H9 (cell line): Measurements from ENCODE around the gene CCAR1. TPM values are rescaled to one million over a fixed set of nuclear protein-coding genes. Genes with fewer than 3 reads are reported as not detected.

Experiments
- DNase-seq: peaks from one replicate; pipeline ENCODE4 v3.0.0-alpha.2; 2017
- H2AFZ ChIP-seq: one replicate; pipeline ENCODE4 v1.6.1; 2013; ENCODE audit warnings: mild to moderate bottlenecking, low read length, control low read depth, moderate library complexity
- H2AK5ac ChIP-seq: 2 replicates; pipeline ENCODE4 v1.6.1; 2013; ENCODE audit warnings: low read length, control low read depth, mixed read lengths; ENCODE audit not compliant: insufficient read length
- H2BK120ac ChIP-seq: one replicate; pipeline ENCODE4 v1.6.1; 2013; ENCODE audit warnings: low read depth, mild to moderate bottlenecking, low read length, control low read depth, inconsistent platforms; ENCODE audit not compliant: poor library complexity, severe bottlenecking
- H2BK12ac ChIP-seq: 2 replicates; pipeline ENCODE4 v1.6.1; 2013; ENCODE audit warnings: low read length, control low read depth, mixed read lengths, low read depth; ENCODE audit not compliant: insufficient read length
- H2BK15ac ChIP-seq: 2 replicates; pipeline ENCODE4 v1.6.1; 2013; ENCODE audit warnings: low read depth, low read length, control low read depth
- H2BK20ac ChIP-seq: one replicate; pipeline ENCODE4 v1.6.1; 2013; ENCODE audit warnings: low read depth, mild to moderate bottlenecking, low read length, control low read depth, inconsistent platforms; ENCODE audit not compliant: poor library complexity, severe bottlenecking
- H2BK5ac ChIP-seq: 2 replicates; pipeline ENCODE4 v1.6.1; 2013; ENCODE audit warnings: low read length, control low read depth, mixed read lengths; ENCODE audit not compliant: insufficient read length
- H3K14ac ChIP-seq: 2 replicates; pipeline ENCODE4 v1.6.1; 2013; ENCODE audit warnings: low read length, control low read depth; ENCODE audit not compliant: insufficient read depth
- H3K18ac ChIP-seq: 2 replicates; pipeline ENCODE4 v1.6.1; 2013; ENCODE audit warnings: low read depth, mild to moderate bottlenecking, mixed read lengths, low read length, control low read depth; ENCODE audit not compliant: insufficient read length
- H3K23ac ChIP-seq: 2 replicates; pipeline ENCODE4 v1.6.1; 2013; ENCODE audit warnings: low read length, control low read depth, mixed read lengths, low read depth; ENCODE audit not compliant: insufficient read length
- H3K23me2 ChIP-seq: 2 replicates; pipeline ENCODE4 v1.6.1; 2013; ENCODE audit warnings: low read depth, mild to moderate bottlenecking, mixed read lengths, low read length, control low read depth; ENCODE audit not compliant: insufficient read length, poor library complexity, severe bottlenecking
- H3K27ac ChIP-seq: 2 replicates; pipeline ENCODE4 v1.5.1; 2013; ENCODE audit warnings: low read length, control low read depth, mixed read lengths, low read depth; ENCODE audit not compliant: insufficient read length
- H3K27me3 ChIP-seq: 2 replicates; pipeline ENCODE4 v1.6.1; 2013; ENCODE audit warnings: low read length, control low read depth, inconsistent platforms; ENCODE audit not compliant: insufficient read depth
- H3K4ac ChIP-seq: 2 replicates; pipeline ENCODE4 v1.6.1; 2013; ENCODE audit warnings: low read depth, mild to moderate bottlenecking, control low read depth, inconsistent platforms, low read length, moderate library complexity
- H3K4me1 ChIP-seq: 2 replicates; pipeline ENCODE4 v1.6.1; 2013; ENCODE audit warnings: low read length, control low read depth, inconsistent platforms; ENCODE audit not compliant: insufficient read depth
- H3K4me2 ChIP-seq: 2 replicates; pipeline ENCODE4 v1.6.1; 2013; ENCODE audit warnings: low read length, control low read depth, mixed read lengths; ENCODE audit not compliant: insufficient read length, insufficient read depth
- H3K56ac ChIP-seq: 2 replicates; pipeline ENCODE4 v1.6.1; 2013; ENCODE audit warnings: low read depth, mild to moderate bottlenecking, mixed read lengths, low read length, control low read depth; ENCODE audit not compliant: insufficient read length
- H3K79me1 ChIP-seq: 2 replicates; pipeline ENCODE4 v1.6.1; 2013; ENCODE audit warnings: low read depth, mild to moderate bottlenecking, moderate library complexity, low read length, control low read depth, inconsistent platforms; ENCODE audit not compliant: insufficient read depth, poor library complexity, severe bottlenecking
- H3K79me2 ChIP-seq: 2 replicates; pipeline ENCODE4 v1.6.1; 2013; ENCODE audit warnings: low read length, control low read depth, inconsistent platforms; ENCODE audit not compliant: insufficient read depth
- H3K9ac ChIP-seq: 2 replicates; pipeline ENCODE4 v1.6.1; 2013; ENCODE audit warnings: low read length, control low read depth, mixed read lengths; ENCODE audit not compliant: insufficient read length; ENCODE audit errors: extremely low read depth
- H3K9me3 ChIP-seq: one replicate; pipeline ENCODE4 v1.6.1; 2013; ENCODE audit warnings: low read depth, low read length, inconsistent platforms; ENCODE audit not compliant: control insufficient read depth
- H3T11ph ChIP-seq: one replicate; pipeline ENCODE4 v1.6.1; 2013; ENCODE audit warnings: mild to moderate bottlenecking, low read length, control low read depth, inconsistent platforms
- H4K20me1 ChIP-seq: one replicate; pipeline ENCODE4 v1.6.1; 2013; ENCODE audit not compliant: control insufficient read depth, insufficient read length, insufficient read depth
- H4K5ac ChIP-seq: 2 replicates; pipeline ENCODE4 v1.6.1; 2013; ENCODE audit warnings: low read depth, mild to moderate bottlenecking, mixed read lengths, low read length, control low read depth; ENCODE audit not compliant: insufficient read length
- H4K8ac ChIP-seq: replicated peaks from 2 replicates; pipeline ENCODE4 v1.6.1; 2013; ENCODE audit warnings: low read length, control low read depth, mixed read lengths, low read depth; ENCODE audit not compliant: insufficient read length
- H4K91ac ChIP-seq: 2 replicates; pipeline ENCODE4 v1.6.1; 2013; ENCODE audit warnings: low read depth, mild to moderate bottlenecking, moderate library complexity, mixed read lengths, low read length, control low read depth; ENCODE audit not compliant: insufficient read length
- H3K27ac Mint-ChIP-seq, 3 experiments: 2 replicates in 2 of 3; 3 replicates in 1 of 3; pipeline ENCODE4 v1.8.0; 2020 to 2021; ENCODE audit warnings: mixed read lengths in 3 of 3, mild to moderate bottlenecking in 1 of 3, moderate library complexity in 1 of 3
- H3K27me3 Mint-ChIP-seq: 2 replicates; pipeline ENCODE4 v1.8.0; 2021; ENCODE audit warnings: low read depth, mild to moderate bottlenecking, moderate library complexity, mixed read lengths
- H3K36me3 Mint-ChIP-seq, 3 experiments: 2 replicates in 2 of 3; 3 replicates in 1 of 3; pipeline ENCODE4 v1.8.0; 2020 to 2021; ENCODE audit warnings: low read depth in 3 of 3, mixed read lengths in 3 of 3; ENCODE audit not compliant: insufficient read depth in 1 of 3
- H3K4me1 Mint-ChIP-seq, 2 experiments: 2 replicates each; pipeline ENCODE4 v1.8.0; 2020; ENCODE audit warnings: mixed read lengths in 2 of 2
- H3K4me3 Mint-ChIP-seq, 2 experiments: 2 replicates in 1 of 2; 3 replicates in 1 of 2; pipeline ENCODE4 v1.8.0; 2020 to 2021; ENCODE audit warnings: mild to moderate bottlenecking in 2 of 2, mixed read lengths in 2 of 2, moderate library complexity in 1 of 2
- H3K9me3 Mint-ChIP-seq, 2 experiments: 2 replicates in 1 of 2; 3 replicates in 1 of 2; pipeline ENCODE4 v1.8.0; 2020; ENCODE audit warnings: mild to moderate bottlenecking in 2 of 2, mixed read lengths in 2 of 2, moderate library complexity in 1 of 2
- WGBS: extraction: QIAGEN DNeasy Blood & Tissue Kit; methylation state at CpG from one replicate; pipeline ENCODE4 v1.1.7; 2013; ENCODE audit warnings: missing lambda C conversion rate, low lambda C conversion rate, mixed read lengths; ENCODE audit not compliant: insufficient read length; ENCODE audit errors: extremely low coverage; 5-methylcytosine and 5-hydroxymethylcytosine counted together
- total RNA-seq: library from RNA; stranded (reverse); gene quantifications from 2 replicates; pipeline ENCODE4 v1.2.1, GENCODE V29; 2021
- TF ChIP-seq, protein P1 (sequence below): fragments of 200-600 bp; sonication (generic); conservative IDR thresholded peaks from 3 replicates; pipeline ENCODE4 v1.8.0; 2021; ENCODE audit warnings: antibody characterized with exemption, mild to moderate bottlenecking

Gene CCAR1
- total RNA-seq, 1 experiment from 2014 or later, result 118 TPM

DNA sequence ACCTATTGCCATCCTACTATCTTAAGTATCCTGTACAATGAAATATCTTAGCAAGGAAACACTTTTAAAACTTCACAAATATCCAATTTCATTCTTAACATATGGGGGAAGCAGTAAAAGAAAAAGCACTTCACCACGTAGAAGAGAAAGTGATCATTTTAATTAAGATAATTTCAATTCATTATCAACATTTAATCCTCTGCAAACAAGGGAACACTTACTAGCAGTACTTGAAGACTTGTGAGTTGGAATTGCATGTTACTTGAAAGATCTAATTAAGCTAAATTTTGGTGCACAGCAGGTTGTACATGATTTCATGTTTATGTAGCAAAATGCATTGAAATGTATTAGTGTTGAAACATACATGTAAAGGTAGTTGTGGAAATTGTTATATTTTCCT, 20.8 kb upstream of the CCAR1 start:
- no CpG with 5 or more reads among the region's 1 CpG for whole genome bisulfite sequencing

More for the DNA sequence above, 20.8 kb upstream of the CCAR1 start:
- no peak overlapping the region for H2AK5ac ChIP-seq
- H3K4me1 ChIP-seq, result no peaks in the 10 kb centered on the region
- no peaks in the 10 kb centered on the region for H3K79me2 ChIP-seq
- H2BK5ac ChIP-seq, result no peak overlapping the region
- no peak for DNase-seq
- H3K4ac ChIP-seq, result no peak overlapping the region
- H3K9ac ChIP-seq, result no peak overlapping the region
- no peak overlapping the region for H4K91ac ChIP-seq
- no peak overlapping the region for H2AFZ ChIP-seq
- Mint-ChIP-seq H3K4me3 (no peak overlapping the region), H3K4me1 (no peaks in the 10 kb centered on the region), H3K36me3 (no peaks in the 10 kb centered on the region), H3K27ac (no peak overlapping the region), H3K9me3 (no peaks in the 10 kb centered on the region), H3K27me3 (no peaks in the 10 kb centered on the region)
- H4K8ac ChIP-seq, result no peak overlapping the region
- H3K18ac ChIP-seq, result no peak overlapping the region
- no peak overlapping the region for H3K56ac ChIP-seq
- H3K23ac ChIP-seq, result no peak overlapping the region
- H3T11ph ChIP-seq, result no peak overlapping the region
- H3K27ac ChIP-seq, result no peak overlapping the region
- no peak overlapping the region for H2BK15ac ChIP-seq
- no peak overlapping the region for H2BK20ac ChIP-seq
- H3K27me3 ChIP-seq, result no peaks in the 10 kb centered on the region
- H4K5ac ChIP-seq, result no peak overlapping the region
- no peak overlapping the region for H3K4me2 ChIP-seq
- H3K9me3 ChIP-seq, result no peaks in the 10 kb centered on the region
- no peak overlapping the region for H2BK120ac ChIP-seq
- no peak overlapping the region for H2BK12ac ChIP-seq
- H3K79me1 ChIP-seq, result no peaks in the 10 kb centered on the region
- TF ChIP-seq, protein P1, sequence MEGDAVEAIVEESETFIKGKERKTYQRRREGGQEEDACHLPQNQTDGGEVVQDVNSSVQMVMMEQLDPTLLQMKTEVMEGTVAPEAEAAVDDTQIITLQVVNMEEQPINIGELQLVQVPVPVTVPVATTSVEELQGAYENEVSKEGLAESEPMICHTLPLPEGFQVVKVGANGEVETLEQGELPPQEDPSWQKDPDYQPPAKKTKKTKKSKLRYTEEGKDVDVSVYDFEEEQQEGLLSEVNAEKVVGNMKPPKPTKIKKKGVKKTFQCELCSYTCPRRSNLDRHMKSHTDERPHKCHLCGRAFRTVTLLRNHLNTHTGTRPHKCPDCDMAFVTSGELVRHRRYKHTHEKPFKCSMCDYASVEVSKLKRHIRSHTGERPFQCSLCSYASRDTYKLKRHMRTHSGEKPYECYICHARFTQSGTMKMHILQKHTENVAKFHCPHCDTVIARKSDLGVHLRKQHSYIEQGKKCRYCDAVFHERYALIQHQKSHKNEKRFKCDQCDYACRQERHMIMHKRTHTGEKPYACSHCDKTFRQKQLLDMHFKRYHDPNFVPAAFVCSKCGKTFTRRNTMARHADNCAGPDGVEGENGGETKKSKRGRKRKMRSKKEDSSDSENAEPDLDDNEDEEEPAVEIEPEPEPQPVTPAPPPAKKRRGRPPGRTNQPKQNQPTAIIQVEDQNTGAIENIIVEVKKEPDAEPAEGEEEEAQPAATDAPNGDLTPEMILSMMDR, result no peak
- no peaks in the 10 kb centered on the region for H4K20me1 ChIP-seq
- H3K23me2 ChIP-seq, result no peaks in the 10 kb centered on the region
- no peak overlapping the region for H3K14ac ChIP-seq
